ENCODE data around the gene TMEM158.

Gene TMEM158

GRCh38 chr3:45267097-45267496 lies 41.0 kb upstream of the TMEM158 start:
- no peak for DNase-seq (ENCODE audit: low read depth)
- TF ChIP-seq, protein P1, sequence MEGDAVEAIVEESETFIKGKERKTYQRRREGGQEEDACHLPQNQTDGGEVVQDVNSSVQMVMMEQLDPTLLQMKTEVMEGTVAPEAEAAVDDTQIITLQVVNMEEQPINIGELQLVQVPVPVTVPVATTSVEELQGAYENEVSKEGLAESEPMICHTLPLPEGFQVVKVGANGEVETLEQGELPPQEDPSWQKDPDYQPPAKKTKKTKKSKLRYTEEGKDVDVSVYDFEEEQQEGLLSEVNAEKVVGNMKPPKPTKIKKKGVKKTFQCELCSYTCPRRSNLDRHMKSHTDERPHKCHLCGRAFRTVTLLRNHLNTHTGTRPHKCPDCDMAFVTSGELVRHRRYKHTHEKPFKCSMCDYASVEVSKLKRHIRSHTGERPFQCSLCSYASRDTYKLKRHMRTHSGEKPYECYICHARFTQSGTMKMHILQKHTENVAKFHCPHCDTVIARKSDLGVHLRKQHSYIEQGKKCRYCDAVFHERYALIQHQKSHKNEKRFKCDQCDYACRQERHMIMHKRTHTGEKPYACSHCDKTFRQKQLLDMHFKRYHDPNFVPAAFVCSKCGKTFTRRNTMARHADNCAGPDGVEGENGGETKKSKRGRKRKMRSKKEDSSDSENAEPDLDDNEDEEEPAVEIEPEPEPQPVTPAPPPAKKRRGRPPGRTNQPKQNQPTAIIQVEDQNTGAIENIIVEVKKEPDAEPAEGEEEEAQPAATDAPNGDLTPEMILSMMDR (IDR thresholded peaks at IDR 0.05; ENCODE audit: insufficient read depth, low read depth, low read length, missing control alignments): no peak
- no peak overlapping the region for H3K4me3 ChIP-seq (ENCODE audit: low read length)

GRCh38 chr3:45261333-45262110 lies 35.4 kb upstream of the TMEM158 start:
- TF ChIP-seq, protein P1 (IDR thresholded peaks at IDR 0.05; ENCODE audit: insufficient read depth, low read depth, low read length, missing control alignments): no peak
- no peak for DNase-seq (ENCODE audit: low read depth)
- H3K4me3 ChIP-seq (ENCODE audit: low read length): no peak overlapping the region

DNA sequence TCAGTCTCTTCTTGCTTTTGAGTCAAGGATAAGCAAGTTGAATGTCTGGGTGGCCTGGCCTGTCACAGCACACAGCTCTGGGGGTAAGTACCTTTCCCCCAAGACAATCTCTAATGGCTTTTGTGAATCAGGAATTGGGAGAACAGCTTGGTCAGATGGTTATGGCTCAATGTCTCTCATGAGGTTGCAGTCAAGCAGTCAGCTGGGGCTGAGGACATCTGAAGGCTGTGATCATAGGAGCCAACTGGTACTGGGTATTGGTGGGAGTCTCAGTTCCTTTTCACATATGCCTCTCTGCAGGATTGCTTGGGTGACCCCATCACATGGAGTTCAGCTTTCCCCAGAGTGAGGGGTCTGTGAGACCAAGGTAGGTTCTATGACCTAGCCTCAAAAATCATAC lies 33.0 kb upstream of the TMEM158 start:
- TF ChIP-seq, protein P1 (IDR thresholded peaks at IDR 0.05; ENCODE audit: insufficient read depth, low read depth, low read length, missing control alignments): no peak
- H3K4me3 ChIP-seq (ENCODE audit: low read length): no peak overlapping the region
- DNase-seq (ENCODE audit: low read depth): no peak

DNA sequence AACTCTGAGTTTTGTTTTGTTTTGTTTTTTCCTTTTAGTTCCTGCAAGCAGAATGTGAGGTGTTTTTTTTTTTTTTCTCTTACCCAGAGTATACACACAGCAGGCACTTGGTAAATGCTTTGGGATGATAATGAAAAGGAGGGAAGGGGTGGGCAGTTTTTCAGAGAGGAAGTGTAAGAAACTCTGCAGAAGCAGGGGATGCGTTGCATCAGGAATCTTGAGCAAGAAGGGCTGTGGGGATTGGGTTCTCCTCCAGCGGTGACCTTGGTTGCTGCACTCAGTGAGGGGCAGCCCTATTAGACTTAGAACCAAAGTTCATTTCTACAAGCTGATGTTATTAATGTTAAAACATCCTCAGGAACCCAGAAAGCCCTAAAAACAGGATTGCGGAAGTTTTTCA lies 32.2 kb upstream of the TMEM158 start:
- TF ChIP-seq, protein P1 (IDR thresholded peaks at IDR 0.05; ENCODE audit: insufficient read depth, low read depth, low read length, missing control alignments): no peak
- H3K4me3 ChIP-seq (ENCODE audit: low read length): no peak overlapping the region
- no peak for DNase-seq (ENCODE audit: low read depth)

DNA sequence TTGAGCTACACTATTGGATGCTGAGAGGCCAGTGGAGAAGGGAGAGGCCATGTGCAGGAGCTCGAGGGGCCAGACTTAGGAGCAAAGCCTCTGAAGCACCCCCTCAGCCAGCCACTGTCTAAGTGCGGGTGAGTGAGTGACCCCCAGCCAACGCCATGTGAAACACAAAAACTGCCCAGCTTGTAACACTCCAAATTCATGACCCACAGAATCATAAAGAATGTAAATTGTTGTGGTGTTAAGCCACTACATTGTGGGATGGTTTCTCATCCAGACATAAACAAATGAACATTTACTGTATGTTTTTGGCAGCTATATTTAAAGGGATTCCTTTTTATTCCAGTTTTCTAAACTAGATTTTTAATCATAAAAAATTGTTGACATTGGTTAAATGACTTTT lies 27.2 kb upstream of the TMEM158 start:
- H3K4me3 ChIP-seq (ENCODE audit: low read length): no peak overlapping the region

GRCh38 chr3:45252826-45253225 lies 26.7 kb upstream of the TMEM158 start:
- no peak overlapping the region for H3K4me3 ChIP-seq (ENCODE audit: low read length)
- TF ChIP-seq, protein P1 (IDR thresholded peaks at IDR 0.05; ENCODE audit: insufficient read depth, low read depth, low read length, missing control alignments): no peak
- no peak for DNase-seq (ENCODE audit: low read depth)

More for the DNA sequence above, 27.2 kb upstream of the TMEM158 start:
- no peak for DNase-seq (ENCODE audit: low read depth)
- TF ChIP-seq, protein P1 (IDR thresholded peaks at IDR 0.05; ENCODE audit: insufficient read depth, low read depth, low read length, missing control alignments): no peak

- H3K4me3 ChIP-seq (ENCODE audit: low read length): no peak overlapping the region
- no peak for DNase-seq (ENCODE audit: low read depth)
- TF ChIP-seq, protein P1 (IDR thresholded peaks at IDR 0.05; ENCODE audit: insufficient read depth, low read depth, low read length, missing control alignments): no peak
These were observed 23.3 kb upstream of the TMEM158 start for GRCh38 chr3:45249391-45249790.

All from epithelial cell of esophagus (primary cell).